ENCODE results near the gene ATAD3B.
A peak's percentile ranks its signal among the peaks of the same experiment; 100 is the strongest.

Gene ATAD3B

DNA sequence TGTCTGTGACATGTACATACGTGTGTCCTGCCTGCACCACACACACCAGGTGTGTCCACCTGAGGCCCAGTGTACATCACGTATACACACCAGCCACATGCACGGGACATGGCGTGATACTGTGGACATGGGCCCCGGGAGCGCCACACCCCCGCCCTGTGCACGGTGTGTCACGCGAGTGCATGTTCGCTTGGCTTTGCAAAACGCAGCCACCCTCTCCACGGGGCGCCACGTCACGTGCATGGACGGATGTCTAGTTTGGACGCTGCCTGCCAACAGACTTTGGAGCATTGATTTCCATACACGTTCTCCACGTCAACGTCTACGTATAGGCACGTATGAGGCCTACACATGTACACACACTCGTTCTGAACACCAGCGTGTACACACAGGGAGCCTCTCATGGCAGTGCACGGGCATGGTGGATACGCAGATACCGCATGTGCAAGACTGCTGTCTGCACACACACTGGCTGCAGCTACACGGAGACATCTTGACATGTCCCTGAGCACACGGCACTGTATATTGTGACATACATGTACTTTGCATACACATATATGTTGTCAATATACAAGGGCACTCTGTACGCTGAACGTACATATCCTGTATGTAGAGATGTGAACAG is 66.2 kb downstream of the ATAD3B start:
- no CpG with 5 or more reads among the region's 32 CpGs for whole genome bisulfite sequencing (ENCODE audit: extremely low coverage, insufficient coverage, low lambda C conversion rate)

DNA sequence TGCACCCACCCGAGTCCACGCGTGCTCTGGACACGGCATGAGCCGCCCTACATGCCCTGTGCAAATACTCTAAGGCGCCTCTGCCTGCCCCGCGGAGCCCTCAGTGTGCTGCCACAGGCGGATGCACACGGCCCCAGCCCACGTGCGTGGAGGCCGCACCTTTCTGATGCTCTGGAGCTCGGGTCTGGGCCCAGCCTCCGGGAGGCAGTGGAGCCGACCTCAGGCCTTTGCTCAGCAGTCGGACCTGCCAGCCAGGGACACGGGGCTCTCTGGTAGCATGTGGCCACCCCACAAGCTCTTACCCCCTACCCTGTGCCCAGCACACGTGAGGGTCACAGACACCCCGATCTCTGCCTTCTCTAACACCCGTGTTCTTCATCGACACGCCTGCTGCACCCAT is 66.8 kb downstream of the ATAD3B start:
- Histone ChIP-seq H3K9ac (ENCODE audit: low read length) (no peak overlapping the region), H3K79me1 (ENCODE audit: low read length) (no peaks in the 10 kb centered on the region), H2BK5ac (ENCODE audit: low read length) (no peak overlapping the region), H3K27me3 (ENCODE audit: insufficient read depth, low read length, poor library complexity) (no peaks in the 10 kb centered on the region), H2BK120ac (ENCODE audit: low read depth, low read length) (no peak overlapping the region), H4K5ac (ENCODE audit: low read length) (no peak overlapping the region), H3K4ac (ENCODE audit: low read depth, low read length) (no peak overlapping the region), H2AK5ac (ENCODE audit: low read length) (no peak overlapping the region), H3K79me2 (ENCODE audit: control insufficient read depth, insufficient read depth, low read length) (no peaks in the 10 kb centered on the region), H3K18ac (ENCODE audit: low read length) (no peak overlapping the region), H3K56ac (ENCODE audit: low read length) (no peak overlapping the region), H3K27ac (ENCODE audit: low read depth, low read length) (no peak overlapping the region), H3K4me1 (ENCODE audit: control insufficient read depth, low read depth, low read length) (no peaks in the 10 kb centered on the region), H4K8ac (ENCODE audit: low read depth, low read length) (no peak overlapping the region), H3K4me3 (ENCODE audit: low read length) (no peak overlapping the region), H3K23ac (ENCODE audit: low read length) (no peak overlapping the region), H3K4me2 (ENCODE audit: low read length) (no peak overlapping the region), H2BK15ac (replicated peaks; ENCODE audit: low read depth) (no peak overlapping the region), H3K36me3 (ENCODE audit: control insufficient read depth, insufficient read depth, low read length) (no peaks in the 10 kb centered on the region)
- DNase-seq: no peak
- no CpG with 5 or more reads among the region's 23 CpGs for WGBS (ENCODE audit: extremely low coverage, insufficient coverage, low lambda C conversion rate)

More for the DNA sequence above, 66.2 kb downstream of the ATAD3B start:
- Histone ChIP-seq H3K36me3 (ENCODE audit: control insufficient read depth, insufficient read depth, low read length) (no peaks in the 10 kb centered on the region), H3K18ac (ENCODE audit: low read length) (no peak overlapping the region), H4K5ac (ENCODE audit: low read length) (no peak overlapping the region), H3K4ac (ENCODE audit: low read depth, low read length) (no peak overlapping the region), H3K27ac (ENCODE audit: low read depth, low read length) (no peak overlapping the region), H3K4me3 (ENCODE audit: low read length) (no peak overlapping the region), H4K8ac (ENCODE audit: low read depth, low read length) (no peak overlapping the region), H3K56ac (ENCODE audit: low read length) (no peak overlapping the region), H2BK120ac (ENCODE audit: low read depth, low read length) (no peak overlapping the region), H2BK15ac (replicated peaks; ENCODE audit: low read depth) (no peak overlapping the region), H2AK5ac (ENCODE audit: low read length) (no peak overlapping the region), H3K9ac (ENCODE audit: low read length) (no peak overlapping the region), H3K79me1 (ENCODE audit: low read length) (no peaks in the 10 kb centered on the region), H3K4me1 (ENCODE audit: control insufficient read depth, low read depth, low read length) (no peaks in the 10 kb centered on the region), H3K23ac (ENCODE audit: low read length) (no peak overlapping the region), H3K27me3 (ENCODE audit: insufficient read depth, low read length, poor library complexity) (no peaks in the 10 kb centered on the region), H3K4me2 (ENCODE audit: low read length) (no peak overlapping the region), H3K79me2 (ENCODE audit: control insufficient read depth, insufficient read depth, low read length) (no peaks in the 10 kb centered on the region), H2BK5ac (ENCODE audit: low read length) (no peak overlapping the region)
- DNase-seq: no peak

DNA sequence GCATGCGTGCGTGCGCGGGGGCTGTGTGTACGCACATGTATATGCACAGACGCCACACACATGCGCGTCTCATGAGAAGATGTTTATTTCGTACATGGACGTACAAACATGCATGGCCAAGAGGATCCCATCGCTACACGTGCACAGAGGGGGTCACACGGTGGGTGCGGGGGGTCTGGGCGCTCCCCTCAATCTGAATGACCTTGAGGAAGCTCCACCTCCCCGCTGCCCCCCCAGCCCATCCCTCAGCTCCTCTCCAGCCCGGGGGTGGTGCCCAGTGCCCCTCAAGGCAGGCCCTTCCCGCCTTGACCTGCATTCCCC is 67.4 kb downstream of the ATAD3B start:
- no CpG with 5 or more reads among the region's 18 CpGs for WGBS (ENCODE audit: extremely low coverage, insufficient coverage, low lambda C conversion rate)
- Histone ChIP-seq H4K5ac (ENCODE audit: low read length) (no peak overlapping the region), H3K36me3 (ENCODE audit: control insufficient read depth, insufficient read depth, low read length) (no peaks in the 10 kb centered on the region), H3K56ac (ENCODE audit: low read length) (peak overlapping the region; percentile 62), H3K27ac (ENCODE audit: low read depth, low read length) (no peak overlapping the region), H3K18ac (ENCODE audit: low read length) (no peak overlapping the region), H3K9ac (ENCODE audit: low read length) (peak overlapping the region; percentile 78), H2BK5ac (ENCODE audit: low read length) (no peak overlapping the region), H3K4me1 (ENCODE audit: control insufficient read depth, low read depth, low read length) (no peaks in the 10 kb centered on the region), H2AK5ac (ENCODE audit: low read length) (no peak overlapping the region), H2BK15ac (replicated peaks; ENCODE audit: low read depth) (no peak overlapping the region), H3K4ac (ENCODE audit: low read depth, low read length) (no peak overlapping the region), H3K79me2 (ENCODE audit: control insufficient read depth, insufficient read depth, low read length) (no peaks in the 10 kb centered on the region), H3K79me1 (ENCODE audit: low read length) (no peaks in the 10 kb centered on the region), H3K27me3 (ENCODE audit: insufficient read depth, low read length, poor library complexity) (no peaks in the 10 kb centered on the region), H4K8ac (ENCODE audit: low read depth, low read length) (no peak overlapping the region), H3K4me3 (ENCODE audit: low read length) (no peak overlapping the region), H2BK120ac (ENCODE audit: low read depth, low read length) (no peak overlapping the region), H3K23ac (ENCODE audit: low read length) (no peak overlapping the region), H3K4me2 (ENCODE audit: low read length) (no peak overlapping the region)
- no peak for DNase-seq

DNA sequence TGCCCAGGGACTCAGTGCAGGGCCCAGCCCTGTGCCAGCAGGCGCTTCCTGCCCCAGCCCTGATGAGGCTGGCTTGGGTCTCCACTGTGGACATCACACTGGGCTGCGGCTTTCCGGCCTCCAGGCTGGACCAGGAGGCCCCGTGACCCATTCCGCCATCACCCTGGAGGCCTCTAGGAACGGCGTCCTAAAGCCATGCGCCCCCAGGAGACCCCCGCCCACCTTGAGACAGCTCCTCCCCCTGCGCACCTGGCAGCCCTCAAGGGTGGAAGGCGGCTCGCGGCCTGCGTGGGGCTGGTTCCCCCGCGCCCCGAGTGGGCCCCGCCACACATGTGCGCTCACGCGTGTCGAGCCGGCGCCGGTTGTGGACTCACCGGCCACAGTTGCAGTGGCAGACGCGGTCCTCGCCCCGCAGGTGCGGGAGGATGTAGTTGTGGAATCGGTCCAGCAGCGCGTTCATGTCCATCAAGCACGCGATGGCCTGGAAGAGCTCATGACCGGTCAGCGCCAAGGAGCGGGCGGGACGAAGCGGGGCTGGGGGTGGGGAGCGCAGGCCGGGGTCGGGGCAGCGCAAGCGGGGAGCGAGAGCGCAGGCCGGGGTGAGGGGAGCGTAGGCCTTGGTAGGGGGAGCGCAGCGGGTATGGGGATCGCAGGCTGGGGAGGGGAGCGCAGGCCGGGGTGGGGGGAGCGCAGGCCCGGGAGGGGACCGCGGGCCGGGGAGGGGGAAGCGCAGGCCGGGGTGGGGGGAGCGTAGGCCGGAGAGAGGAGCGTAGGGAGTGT is 67.9 kb downstream of the ATAD3B start:
- H3K4me2 ChIP-seq (ENCODE audit: low read length): peak overlapping the region; percentile 94
- peak; percentile 66 for DNase-seq
- peak overlapping the region; percentile 46 for H3K4me3 ChIP-seq (ENCODE audit: low read length)
- H3K18ac ChIP-seq (ENCODE audit: low read length): peak overlapping the region; percentile 10
- H3K27me3 ChIP-seq (ENCODE audit: insufficient read depth, low read length, poor library complexity): no peaks in the 10 kb centered on the region
- H3K23ac ChIP-seq (ENCODE audit: low read length): no peak overlapping the region
- no peak overlapping the region for H4K5ac ChIP-seq (ENCODE audit: low read length)
- no peaks in the 10 kb centered on the region for H3K4me1 ChIP-seq (ENCODE audit: control insufficient read depth, low read depth, low read length)
- H3K79me1 ChIP-seq (ENCODE audit: low read length): no peaks in the 10 kb centered on the region
- H4K8ac ChIP-seq (ENCODE audit: low read depth, low read length): no peak overlapping the region
- no peaks in the 10 kb centered on the region for H3K36me3 ChIP-seq (ENCODE audit: control insufficient read depth, insufficient read depth, low read length)
- no peak overlapping the region for H2BK5ac ChIP-seq (ENCODE audit: low read length)
- peak overlapping the region; percentile 78 for H3K9ac ChIP-seq (ENCODE audit: low read length)
- H3K56ac ChIP-seq (ENCODE audit: low read length): peak overlapping the region; percentile 82
- H3K27ac ChIP-seq (ENCODE audit: low read depth, low read length): no peak overlapping the region
- no peaks in the 10 kb centered on the region for H3K79me2 ChIP-seq (ENCODE audit: control insufficient read depth, insufficient read depth, low read length)
- no peak overlapping the region for H2AK5ac ChIP-seq (ENCODE audit: low read length)
- H2BK15ac ChIP-seq (replicated peaks; ENCODE audit: low read depth): no peak overlapping the region
- no CpG with 5 or more reads among the region's 66 CpGs for WGBS (ENCODE audit: extremely low coverage, insufficient coverage, low lambda C conversion rate)
- H3K4ac ChIP-seq (ENCODE audit: low read depth, low read length): peak overlapping the region; percentile 50
- no peak overlapping the region for H2BK120ac ChIP-seq (ENCODE audit: low read depth, low read length)

DNA sequence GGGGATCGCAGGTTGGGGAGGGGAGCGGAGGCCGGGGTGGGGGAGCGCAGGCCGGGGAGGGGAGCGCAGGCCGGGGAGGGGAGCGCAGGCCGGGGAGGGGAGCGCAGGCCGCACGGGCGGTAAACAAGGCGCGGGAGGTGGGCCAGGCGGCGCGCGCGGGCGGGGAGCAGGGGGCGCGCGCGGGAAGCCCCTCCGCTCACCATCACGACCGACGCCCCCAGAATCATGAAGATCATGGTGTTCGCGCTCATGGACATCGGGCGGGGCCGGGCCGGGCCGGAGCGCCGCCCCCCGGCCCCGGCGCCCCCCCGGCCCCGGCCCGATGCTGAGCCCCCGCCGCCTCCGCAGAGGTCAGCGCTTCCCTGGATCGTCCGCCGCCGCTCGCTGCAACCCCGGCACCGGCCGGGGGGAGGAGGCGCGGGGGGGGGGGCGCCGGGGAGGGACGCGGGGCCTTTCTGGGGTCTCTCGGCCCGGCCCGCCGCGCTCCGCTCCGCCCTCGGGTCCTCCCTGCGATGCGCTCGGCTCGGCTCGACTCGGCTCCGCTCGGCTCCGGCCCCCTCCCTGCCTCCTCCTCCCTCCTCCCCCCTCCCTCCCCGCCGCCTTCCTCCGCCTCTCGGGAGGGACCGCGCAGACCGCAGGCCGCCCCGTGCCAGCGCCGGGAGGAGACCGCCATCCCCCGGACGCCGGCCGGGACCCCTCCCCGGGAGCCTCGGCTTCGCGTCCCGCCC is 68.7 kb downstream of the ATAD3B start, which contains the start of gene TMEM240:
TSS of gene TMEM240 (minus strand) at position 535 of the 728 bp plus-strand sequence. CDS start at position 257, 278 bp downstream.
- Histone ChIP-seq H3K27ac (ENCODE audit: low read depth, low read length) (no peak within 1 kb of the TSS), H4K8ac (ENCODE audit: low read depth, low read length) (no peak within 1 kb of the TSS), H3K79me1 (ENCODE audit: low read length) (no peaks in the 10 kb centered on the region)

More for the DNA sequence above, 68.7 kb downstream of the ATAD3B start, which contains the start of gene TMEM240:
- H2AK5ac ChIP-seq (ENCODE audit: low read length): no peak within 1 kb of the TSS
- peak within 1 kb of the TSS; percentile 50 for H3K4ac ChIP-seq (ENCODE audit: low read depth, low read length)
- no peaks in the 10 kb centered on the region for H3K4me1 ChIP-seq (ENCODE audit: control insufficient read depth, low read depth, low read length)
- no peak within 1 kb of the TSS for H4K5ac ChIP-seq (ENCODE audit: low read length)
- peak within 1 kb of the TSS; percentile 46 for H3K4me3 ChIP-seq (ENCODE audit: low read length)
- H3K56ac ChIP-seq (ENCODE audit: low read length): peak within 1 kb of the TSS; percentile 88
- DNase-seq: peak; percentile 84
- peak within 1 kb of the TSS; percentile 10 for H3K18ac ChIP-seq (ENCODE audit: low read length)
- H3K4me2 ChIP-seq (ENCODE audit: low read length): peak within 1 kb of the TSS; percentile 94
- no peaks in the 10 kb centered on the region for H3K27me3 ChIP-seq (ENCODE audit: insufficient read depth, low read length, poor library complexity)
- H2BK15ac ChIP-seq (replicated peaks; ENCODE audit: low read depth): no peak within 1 kb of the TSS
- no peak within 1 kb of the TSS for H2BK5ac ChIP-seq (ENCODE audit: low read length)
- H3K23ac ChIP-seq (ENCODE audit: low read length): no peak within 1 kb of the TSS
- H3K79me2 ChIP-seq (ENCODE audit: control insufficient read depth, insufficient read depth, low read length): no peaks in the 10 kb centered on the region
- peak within 1 kb of the TSS; percentile 78 for H3K9ac ChIP-seq (ENCODE audit: low read length)
- H2BK120ac ChIP-seq (ENCODE audit: low read depth, low read length): no peak within 1 kb of the TSS
- H3K36me3 ChIP-seq (ENCODE audit: control insufficient read depth, insufficient read depth, low read length): no peaks in the 10 kb centered on the region
- WGBS (ENCODE audit: extremely low coverage, insufficient coverage, low lambda C conversion rate): no CpG with 5 or more reads among the region's 100 CpGs

Data from mesendoderm (in vitro differentiated cells).